ENCODE results near the gene BCAS3.

Gene BCAS3

DNA sequence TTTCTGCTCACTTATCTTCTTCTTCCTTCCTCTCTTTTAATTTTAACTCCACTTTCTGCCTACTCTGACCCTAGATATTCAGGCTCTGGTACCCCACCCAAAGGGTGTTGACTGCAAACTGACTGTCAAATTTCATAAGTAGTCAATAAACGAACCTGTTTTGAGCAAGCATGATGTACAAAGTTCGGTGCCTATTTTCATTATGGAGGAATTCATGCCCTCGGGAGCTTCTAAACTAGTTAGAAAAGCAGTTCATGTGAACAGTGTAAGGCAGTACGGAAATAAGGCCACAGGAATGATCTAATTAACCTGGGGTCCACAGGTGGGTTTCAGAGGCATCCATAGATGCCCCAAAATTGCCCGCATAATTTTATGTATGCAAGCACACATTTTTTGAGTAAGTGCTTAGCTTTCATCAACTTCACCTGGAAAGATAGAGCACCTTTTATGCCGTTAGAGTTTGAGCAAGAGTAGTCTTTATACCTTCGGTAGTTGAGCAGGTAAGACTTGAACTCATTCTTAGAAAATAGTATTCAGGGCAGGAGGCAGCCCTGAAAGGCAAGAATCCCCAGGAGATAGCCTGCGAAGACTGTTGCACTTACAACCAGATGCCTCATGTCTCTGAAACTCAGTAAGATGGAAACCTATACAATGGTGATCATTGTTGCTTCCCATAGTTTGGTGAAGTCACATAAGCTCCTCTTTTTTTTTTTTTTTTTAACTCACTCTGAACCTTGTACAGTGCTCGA lies 685.4 kb downstream of the BCAS3 start:
- DNase-seq (ENCODE audit: low read depth in 2 of 2) = no peak

DNA sequence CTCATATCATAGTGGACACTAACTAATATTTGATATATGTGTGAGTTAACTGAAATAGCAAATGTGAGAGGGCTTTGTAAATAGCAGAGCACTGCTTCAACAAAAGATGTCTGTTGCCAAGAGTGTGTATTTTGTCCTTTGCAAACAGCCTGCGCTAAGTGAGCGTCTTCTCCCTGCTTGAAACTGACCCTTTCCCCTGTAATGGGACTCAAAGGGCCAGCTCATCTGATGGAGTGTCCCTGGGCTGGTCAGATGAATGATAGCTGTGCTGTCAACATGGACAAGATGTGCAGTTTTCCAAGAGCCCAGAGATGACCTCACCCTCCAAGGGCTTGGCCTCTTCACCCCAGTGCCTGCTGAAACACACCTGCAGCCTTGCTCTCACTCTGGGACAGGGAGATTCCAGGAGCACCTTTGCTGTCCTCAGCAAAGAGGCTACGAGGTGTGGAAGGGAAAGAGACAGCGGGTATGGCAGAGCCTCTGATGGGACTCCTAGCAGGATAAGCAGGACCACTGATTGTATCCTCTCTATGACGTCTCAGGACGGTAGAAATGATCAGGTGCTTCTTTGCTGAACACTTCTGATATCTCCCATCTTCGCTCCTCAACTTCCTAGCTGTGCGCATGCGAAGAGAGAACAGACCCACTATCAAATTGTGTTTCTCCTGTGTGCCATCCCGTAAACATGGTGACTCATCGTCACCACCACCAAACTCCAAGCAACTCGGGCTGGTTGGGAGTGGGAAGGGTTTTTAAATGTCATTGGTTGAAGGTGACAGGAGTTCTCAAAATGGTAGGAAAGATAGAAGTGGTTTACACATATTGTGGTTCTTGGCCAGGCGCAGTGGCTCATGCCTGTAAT lies 686.2 kb downstream of the BCAS3 start:
- no peak for DNase-seq (ENCODE audit: low read depth in 2 of 2)

DNA sequence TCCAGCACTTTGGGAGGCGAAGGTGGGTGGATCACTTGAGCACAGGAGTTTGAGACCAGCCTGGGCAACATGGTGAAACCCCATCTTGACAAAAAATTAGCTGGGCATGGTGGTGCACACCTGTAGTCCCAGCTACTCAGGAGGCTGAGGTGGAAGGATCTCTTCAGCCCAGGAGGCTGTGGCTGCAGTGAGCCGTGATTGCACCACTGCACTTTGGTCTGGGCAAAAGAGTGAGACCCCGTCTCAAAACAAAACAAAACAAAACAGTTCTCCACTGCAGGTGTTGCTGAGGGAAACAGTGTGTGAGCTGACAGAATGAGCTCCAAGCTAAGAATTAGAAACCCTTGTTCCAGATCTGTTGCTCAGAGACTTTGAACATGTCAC lies 686.8 kb downstream of the BCAS3 start:
- no peak for DNase-seq (ENCODE audit: low read depth in 2 of 2)

DNA sequence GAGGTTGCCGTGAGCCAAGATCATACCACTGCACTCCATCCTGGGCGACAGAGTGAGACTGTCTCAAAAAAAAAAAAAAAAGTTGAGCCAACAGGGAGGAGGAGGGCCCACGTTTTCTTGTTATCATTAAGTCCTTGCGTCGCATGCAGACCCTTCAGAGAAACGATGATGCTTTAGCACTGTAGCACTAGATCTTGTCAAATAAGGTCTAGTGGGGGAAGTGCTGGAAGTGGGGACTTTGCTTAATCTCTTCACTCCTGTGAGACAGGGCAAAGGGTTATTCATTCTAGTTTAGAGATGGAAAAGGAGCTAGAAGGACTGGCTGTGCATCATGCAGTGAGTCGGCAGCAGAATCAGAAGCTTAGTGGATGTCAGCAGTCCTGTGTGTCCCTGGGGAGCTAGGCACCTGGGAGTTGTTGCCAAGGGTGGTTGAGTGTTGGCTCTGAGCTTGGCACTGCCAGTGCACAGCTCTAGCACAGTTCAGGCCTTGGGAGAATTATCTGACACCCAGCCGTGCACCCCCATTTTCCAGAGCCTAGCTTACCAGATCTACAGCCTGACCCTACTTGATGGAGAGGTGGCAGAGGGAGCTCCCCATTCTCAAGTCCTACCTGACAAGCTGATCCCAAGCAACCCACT lies 688.5 kb downstream of the BCAS3 start:
- no peak for DNase-seq (ENCODE audit: low read depth in 2 of 2)

DNA sequence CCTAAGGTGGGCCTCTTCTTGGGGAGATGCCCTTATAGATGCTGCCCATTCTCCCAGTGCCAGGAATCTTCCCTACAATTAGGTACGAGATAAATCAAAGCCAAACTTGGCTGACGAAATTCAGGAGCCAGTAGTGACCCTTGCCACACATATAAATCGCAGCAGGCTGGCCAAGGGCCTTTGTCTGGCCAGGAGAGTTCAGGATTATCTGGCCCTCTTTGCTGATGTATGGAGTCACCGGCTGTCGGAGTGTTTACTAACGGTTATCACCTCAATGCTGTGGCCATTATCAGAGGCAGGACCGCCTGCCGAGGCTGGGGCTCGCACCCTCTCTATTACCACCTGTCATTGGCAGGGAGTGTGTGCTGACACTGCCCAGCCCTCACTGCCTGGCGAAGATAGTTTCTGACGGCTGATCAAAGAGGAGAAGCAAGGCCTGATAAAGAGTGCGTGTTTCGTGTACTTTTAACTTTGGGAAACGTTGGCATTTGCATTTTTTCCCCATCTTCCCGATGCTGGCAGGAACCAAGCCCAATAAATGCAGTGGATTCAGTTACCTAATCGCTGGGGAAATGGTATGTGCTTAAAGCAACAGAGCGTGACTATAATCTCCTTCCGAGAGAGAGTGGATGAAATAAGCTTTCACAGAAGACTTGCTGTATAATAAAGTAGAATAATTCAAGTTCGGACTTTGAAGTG lies 689.2 kb downstream of the BCAS3 start:
- DNase-seq (ENCODE audit: low read depth in 2 of 2) = no peak

DNA sequence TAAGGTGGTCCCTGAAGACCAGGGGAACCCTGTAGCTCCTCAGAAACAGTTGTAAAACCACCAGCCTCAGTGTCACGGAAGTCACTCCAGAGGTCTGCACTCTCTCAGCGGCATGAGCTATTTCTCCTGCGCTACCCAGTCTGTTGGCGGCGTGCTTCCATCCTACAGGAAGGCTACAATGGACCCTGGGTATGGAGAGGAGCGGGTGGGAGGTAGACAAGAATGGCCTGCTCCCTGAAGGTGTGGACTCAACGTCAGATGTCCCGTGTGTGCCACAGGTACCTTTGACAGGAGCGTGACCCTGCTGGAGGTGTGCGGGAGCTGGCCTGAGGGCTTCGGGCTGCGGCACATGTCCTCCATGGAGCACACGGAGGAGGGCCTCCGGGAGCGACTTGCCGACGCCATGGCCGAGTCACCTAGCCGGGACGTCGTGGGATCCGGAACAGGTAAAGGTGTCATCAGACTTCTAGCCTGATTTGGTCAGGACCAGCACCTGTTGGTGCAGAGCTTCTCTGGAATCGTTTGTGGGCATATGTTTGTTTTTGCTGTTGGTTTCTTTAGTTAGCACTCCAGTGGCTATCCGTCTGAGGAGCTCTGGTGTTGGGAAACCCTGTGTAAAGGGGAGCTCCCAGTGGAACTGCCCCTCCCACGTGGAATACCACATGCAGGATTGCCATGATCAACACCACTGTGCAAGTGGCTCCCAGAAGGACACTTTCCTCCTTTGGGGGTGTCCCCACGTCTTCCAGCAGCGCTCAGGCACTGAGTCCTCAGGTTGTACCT lies 690.6 kb downstream of the BCAS3 start:
- DNase-seq (ENCODE audit: low read depth in 2 of 2) = no peak

DNA sequence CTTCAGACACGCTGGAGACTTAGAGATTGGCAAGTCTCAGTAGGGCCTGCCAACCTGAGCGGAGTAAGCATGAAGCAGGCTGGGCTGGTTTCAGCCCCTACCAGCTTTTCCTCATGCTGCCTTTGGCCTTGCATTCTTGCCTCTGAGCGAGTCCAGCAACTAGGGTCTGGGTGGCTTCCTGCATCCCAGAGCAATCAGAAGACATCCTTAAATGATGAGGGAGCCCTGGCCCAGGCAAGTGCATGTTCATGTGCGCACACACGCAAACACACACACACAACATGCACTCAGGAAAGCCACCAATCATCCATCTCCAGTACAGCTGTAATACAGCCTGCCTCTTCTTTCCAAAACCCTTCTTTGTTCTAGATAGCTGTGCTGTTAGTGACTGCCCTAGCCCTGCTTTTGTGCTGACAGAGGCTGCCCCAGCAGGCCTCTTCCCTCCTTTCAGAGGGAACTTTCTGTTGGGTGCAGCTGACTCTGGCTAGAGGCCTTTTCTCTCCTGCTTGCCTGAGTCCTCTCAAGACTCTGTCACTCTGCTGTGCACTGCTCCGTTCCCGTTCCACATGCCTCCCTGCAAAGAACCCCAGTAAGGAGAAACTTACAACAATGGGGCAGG lies 691.3 kb downstream of the BCAS3 start:
- no peak for DNase-seq (ENCODE audit: low read depth in 2 of 2)

DNA sequence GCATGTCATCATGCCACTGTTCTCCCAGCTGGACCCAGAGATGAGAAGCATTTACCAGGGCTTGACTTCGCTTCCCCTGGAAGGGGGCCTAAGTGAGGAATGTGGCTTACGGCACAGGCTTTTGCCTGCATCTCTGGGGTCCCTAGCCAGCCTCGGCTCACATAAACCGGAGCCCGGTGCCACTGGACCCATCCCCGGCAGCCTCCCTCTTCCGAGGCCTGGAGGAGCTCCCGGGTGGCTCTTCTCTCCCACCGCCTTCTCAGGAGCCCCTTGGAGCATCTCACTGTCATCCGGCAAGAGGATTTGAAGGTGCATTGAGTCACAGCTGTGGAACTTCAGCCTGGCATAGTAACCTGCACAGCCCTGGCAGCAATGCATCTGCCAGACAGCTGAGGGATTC lies 692.1 kb downstream of the BCAS3 start:
- DNase-seq (ENCODE audit: low read depth in 2 of 2) = no peak

DNA sequence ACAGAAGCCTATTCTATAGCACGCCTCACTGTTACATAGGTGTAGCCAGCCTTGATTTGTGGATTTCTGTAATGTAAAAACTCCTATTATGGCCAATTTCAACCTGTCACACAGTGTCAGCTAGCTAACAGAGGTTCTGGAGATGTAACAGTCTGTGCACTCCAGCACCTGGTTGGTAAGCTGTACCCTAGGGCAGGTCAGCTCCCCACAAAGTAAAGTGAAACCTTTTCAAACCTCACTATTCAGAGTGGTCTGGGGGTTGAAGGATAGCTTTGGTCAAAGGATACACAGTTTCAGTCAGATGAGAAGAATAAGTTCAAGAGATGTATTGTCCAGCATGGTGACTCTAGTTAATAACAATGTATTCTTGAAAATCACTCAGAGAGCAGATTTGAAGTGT lies 693.5 kb downstream of the BCAS3 start:
- no peak for DNase-seq (ENCODE audit: low read depth in 2 of 2)

DNA sequence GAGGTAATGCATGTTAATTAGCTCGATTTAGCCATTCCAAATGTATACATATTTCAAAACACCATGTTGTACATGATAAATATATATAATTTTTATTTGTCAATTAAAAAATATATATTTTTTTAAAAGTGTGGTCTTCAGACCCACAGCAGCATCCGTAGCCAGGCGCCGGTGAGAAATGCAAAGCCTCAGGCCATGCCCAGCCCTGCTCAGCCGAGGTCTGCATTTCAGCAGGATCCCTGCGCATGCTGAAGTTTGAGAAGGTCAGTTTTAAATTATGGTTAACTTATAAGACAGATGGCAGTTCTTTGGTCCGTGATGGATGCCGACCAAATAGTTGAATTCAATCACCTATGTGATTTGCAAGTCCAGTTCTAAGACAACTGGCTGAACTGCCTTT lies 694.0 kb downstream of the BCAS3 start:
- DNase-seq (ENCODE audit: low read depth in 2 of 2) = no peak

DNA sequence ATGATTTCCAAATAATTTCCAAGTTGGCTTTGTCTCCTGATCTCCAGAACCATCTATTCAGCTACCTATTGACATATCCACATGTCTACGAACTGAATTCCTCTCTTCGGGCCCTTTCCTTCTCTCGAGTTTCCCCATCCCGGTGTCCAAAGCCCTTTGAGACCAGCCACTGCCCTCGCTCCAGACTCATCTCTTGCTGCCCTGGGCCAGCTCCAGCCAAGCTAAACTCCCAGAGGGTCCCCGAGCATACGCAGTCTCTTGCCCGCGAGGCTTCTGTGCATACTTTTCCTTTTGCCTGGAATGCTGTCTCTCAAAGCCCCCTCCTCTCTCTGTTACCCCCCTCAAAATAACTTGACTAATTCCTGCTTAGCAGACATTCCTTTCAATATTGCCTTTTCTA lies 694.8 kb downstream of the BCAS3 start:
- DNase-seq (ENCODE audit: low read depth in 2 of 2) = no peak

DNA sequence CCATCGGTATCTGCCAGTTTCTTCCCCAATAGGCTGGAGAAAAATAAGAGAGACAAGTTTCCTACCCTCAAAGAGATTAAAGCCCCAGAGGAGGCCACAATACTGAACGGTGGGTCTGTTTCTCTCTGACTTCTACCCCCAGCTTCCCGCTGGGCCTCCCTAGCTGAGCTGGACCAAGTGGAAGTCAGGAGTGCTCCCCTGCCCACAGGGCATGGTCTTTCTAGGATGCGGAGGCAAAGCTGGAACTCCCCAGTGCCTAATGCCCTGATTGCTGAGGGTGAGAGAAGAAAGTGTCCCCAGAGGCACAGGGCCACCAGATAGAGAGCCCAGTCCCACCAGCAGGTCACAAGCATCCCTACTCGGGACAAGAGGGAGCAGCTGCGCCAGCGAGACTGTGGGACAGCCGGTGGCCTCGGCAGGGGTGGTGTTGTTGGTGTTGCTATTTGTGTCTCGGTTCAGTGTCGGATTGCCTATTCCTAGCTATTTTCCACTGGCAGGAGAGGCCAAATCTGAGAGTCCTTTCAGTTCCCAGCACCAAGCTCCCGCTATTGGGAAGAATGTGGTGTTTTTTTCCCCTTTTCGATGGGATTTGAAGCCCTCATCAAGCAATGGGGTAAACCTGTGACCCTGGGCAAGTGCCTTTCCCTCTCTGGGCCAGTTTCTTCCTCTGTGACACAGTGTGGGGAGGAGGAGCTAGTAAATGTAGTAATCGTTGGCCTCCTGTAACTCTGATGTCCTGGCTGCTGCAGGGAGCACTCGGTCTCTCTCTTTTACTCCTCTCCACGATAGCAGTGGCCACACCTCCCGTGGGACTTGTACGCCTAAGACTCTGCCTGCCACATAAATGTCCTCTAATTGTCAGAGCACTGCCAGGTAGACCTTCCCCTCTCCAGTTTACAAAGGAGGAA lies 699.5 kb downstream of the BCAS3 start:
- no peak for DNase-seq (ENCODE audit: low read depth in 2 of 2)

DNA sequence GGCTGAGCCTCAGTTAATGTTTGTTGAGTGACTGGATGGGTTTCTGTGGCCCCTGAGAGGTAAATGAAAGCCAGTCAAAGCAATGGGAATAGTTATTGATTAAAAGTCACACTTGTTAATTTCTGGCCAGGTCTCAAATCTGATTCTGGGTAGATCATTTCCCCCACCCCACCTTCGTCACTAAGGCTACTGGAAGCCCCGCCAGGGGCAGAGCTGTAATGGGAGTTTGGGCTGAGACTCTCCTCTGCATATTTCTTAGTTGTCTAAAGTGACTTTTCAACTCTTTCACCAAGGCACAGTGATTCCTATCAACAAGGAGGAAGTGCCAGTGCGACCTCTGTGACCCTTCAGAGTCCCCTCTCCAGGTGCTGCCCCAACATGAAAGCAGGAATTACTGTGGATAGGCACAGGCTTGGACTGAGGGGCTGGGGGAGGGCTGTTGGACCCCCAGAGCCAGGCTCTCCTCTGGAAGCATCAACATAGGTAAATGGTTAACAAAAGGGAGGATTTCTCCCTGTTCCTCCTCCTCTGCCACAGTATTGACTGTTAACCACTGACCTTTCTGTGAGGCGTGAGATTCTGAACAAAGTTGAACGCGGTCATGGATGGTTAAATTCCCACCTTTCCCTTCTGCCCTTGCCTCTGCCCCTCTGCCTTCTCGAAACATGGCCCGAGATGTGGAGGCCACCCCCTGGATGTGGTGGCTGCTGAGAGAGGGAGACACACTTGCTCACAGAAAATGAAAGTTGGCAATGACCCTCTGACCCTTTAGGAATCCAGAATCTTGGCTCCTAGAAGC lies 701.2 kb downstream of the BCAS3 start:
- DNase-seq (ENCODE audit: low read depth in 2 of 2) = no peak

DNA sequence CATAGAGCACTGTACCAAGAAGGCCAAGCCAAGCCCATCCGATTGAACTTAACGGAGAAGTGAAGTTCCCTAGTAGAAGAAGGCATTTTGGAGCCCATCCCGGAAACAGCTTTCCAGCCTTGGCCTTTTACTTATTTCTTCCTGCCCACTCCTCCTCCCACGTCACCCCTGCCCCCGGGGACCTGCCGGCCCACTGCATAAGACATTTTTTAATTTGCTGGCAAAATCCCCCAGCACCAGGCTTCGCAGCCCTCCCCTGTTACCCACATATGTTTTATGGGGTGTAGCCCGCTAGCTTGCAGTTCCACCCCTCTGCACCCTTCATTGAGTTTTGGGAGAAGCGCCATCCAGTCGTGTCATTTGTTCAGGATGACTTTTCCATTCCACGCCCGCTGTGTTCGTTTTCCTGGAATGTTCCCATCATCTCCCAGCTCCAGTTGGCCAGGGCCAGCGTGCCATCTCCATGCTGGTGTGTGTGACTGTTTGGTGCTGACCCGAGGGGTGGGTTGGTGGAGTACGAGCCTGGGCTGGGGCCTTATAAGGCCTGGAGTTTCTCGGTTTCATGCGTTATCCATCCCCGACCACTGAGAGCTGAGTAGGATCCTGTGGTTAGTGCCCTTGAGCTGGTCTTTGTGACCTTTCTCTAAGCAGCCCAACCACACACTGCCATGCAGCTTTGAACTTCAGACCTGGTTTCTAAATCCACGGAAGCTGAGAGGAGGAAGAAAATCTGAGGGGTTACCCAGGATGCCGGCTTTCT lies 702.0 kb downstream of the BCAS3 start:
- no peak for DNase-seq (ENCODE audit: low read depth in 2 of 2)

DNA sequence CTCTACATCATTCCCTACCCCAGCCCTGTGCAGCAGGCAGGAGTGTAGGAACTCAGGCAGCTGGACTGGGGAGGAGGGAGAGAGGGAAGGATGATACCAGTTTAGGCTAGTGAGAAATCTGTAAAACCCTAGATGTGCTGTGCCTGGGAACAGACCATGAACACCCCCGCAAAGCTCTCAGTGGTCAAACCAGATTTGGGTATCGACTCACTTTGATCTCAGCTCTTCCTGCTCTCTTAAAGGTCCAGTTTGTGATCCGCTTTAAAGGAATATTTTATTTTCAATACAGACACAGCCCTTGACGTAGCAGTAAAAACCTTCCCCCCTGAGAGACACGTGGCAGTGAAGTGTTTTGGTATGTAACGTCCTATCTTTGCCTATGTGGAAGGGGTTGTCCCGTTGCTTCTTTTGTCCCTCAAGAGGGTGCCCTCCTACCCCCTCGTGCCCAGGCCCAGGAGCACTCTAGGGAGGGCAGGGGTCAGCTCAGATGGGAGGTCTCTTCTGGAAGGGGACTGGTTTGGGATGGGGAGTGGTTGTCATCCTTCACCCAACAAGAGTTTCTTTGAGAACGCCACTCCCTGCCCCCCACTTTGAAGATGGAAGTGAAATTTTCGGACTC lies 702.7 kb downstream of the BCAS3 start:
- no peak for DNase-seq (ENCODE audit: low read depth in 2 of 2)

DNA sequence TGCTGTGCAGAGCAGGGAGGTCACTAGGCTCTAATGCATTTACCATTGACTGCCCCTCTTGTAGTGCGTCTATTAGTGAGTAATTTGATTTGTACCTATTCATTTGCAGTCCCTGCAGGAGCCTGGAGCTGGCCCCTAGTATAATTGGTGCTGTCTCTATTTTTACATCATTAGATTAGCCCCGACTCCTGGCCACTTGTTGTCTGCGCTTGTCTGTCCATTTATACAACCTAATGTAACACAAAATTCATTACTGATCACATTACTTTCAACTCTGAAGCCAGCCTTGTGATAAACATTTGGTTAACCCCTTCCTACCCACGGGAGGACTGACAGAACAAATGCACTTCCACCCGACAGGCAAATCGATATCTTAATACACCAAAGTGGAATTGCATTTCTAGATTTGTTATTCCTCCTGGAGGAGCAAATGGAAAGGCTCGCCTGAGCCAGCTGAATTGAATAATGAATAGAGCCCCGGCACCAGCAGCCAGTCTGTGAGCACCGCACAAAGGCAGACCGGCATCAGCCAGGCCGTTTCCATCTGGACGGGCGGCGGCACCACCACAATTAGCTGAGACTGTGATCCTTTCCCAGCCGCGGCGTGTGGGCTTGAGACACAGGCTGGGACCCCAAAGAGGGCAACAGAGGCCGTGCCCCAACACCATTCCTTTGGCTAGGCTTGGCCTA lies 703.3 kb downstream of the BCAS3 start:
- DNase-seq (ENCODE audit: low read depth in 2 of 2) = no peak

DNA sequence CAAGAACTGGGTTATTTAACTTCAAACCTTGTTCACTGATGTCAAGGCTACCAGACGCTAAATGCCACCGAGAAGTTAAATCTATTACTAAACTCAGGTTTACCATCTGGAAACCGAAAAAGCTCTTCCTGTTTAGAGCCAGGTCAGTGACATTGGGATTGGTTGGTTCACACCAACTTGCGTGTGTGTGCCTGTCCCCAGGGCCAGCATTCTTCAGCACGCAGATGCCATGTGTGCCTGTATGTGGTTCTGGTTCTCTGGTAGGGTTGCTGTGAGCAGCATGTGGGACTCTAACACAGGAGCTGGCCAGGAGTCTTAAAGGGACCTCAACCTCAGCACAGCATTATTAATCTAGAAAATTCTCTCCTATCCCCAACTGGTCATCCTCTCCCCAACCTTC lies 703.9 kb downstream of the BCAS3 start:
- DNase-seq (ENCODE audit: low read depth in 2 of 2) = no peak
